Nephron (organoid): ENCODE measurements around the gene NAA80.

Source experiments
- H3K27ac Mint-ChIP-seq, 3 experiments: 2 replicates each; pipeline ENCODE4 v1.8.0; 2020; ENCODE audit warnings: mixed read lengths in 3 of 3, mild to moderate bottlenecking in 2 of 3, moderate library complexity in 1 of 3
- H3K27me3 Mint-ChIP-seq: 2 replicates; pipeline ENCODE4 v1.8.0; 2021; ENCODE audit warnings: low read depth, mild to moderate bottlenecking, moderate library complexity, mixed read lengths
- H3K36me3 Mint-ChIP-seq: 2 replicates; pipeline ENCODE4 v1.8.0; 2020; ENCODE audit warnings: low read depth, mixed read lengths
- H3K4me1 Mint-ChIP-seq: 2 replicates; pipeline ENCODE4 v1.8.0; 2020; ENCODE audit warnings: mixed read lengths
- H3K4me3 Mint-ChIP-seq, 3 experiments: 2 replicates each; pipeline ENCODE4 v1.8.0; 2020; ENCODE audit warnings: mild to moderate bottlenecking in 3 of 3, mixed read lengths in 3 of 3, moderate library complexity in 2 of 3
- H3K9me3 Mint-ChIP-seq: 2 replicates; pipeline ENCODE4 v1.8.0; 2020; ENCODE audit warnings: mixed read lengths
- CTCF ChIP-seq, 3 experiments: fragments of 200-600 bp; sonication (generic); IDR thresholded peaks; one replicate each; pipeline ENCODE4 v1.5.0; 2021; ENCODE audit warnings: antibody characterized with exemption in 3 of 3; ENCODE audit not compliant: unreplicated experiment in 3 of 3

NAA80 gene

GRCh38 chr3:50246517-50246954 is 52.7 kb downstream of the NAA80 start:
- peaks cover 47% of the 10 kb centered on the region for H3K4me1 Mint-ChIP-seq
- H3K4me3 Mint-ChIP-seq, result peak overlapping the region; percentile 69 to 75 (median 75)
- no peaks in the 10 kb centered on the region for H3K9me3 Mint-ChIP-seq
- peaks cover 8% of the 10 kb centered on the region for H3K36me3 Mint-ChIP-seq
- H3K27me3 Mint-ChIP-seq, result no peaks in the 10 kb centered on the region
- H3K27ac Mint-ChIP-seq, result peak overlapping the region; percentile 96 to 98 (median 96)
- peak in 1 of 3 experiments; percentile 19 for TF ChIP-seq CTCF (IDR thresholded peaks at IDR 0.05; ENCODE audit: unreplicated experiment in 3 of 3)
